GM18951 (cell line): ENCODE measurements around the gene GRIN3B.

Experiments
- POLR2A ChIP-seq: IDR thresholded peaks from 4 replicates; pipeline ENCODE4 v1.6.1; 2011; ENCODE audit warnings: mild to moderate bottlenecking; ENCODE audit not compliant: insufficient read length, insufficient read depth; ENCODE audit errors: extremely low read depth
- in situ Hi-C: fragments of 300-500 bp; cut with MboI; formaldehyde crosslinking; loops from one replicate; pipeline ENCODE4 v1.12.0; 2022; ENCODE audit warnings: low sequenced_read_pairs, mixed read lengths, inconsistent platforms; ENCODE audit not compliant: unreplicated experiment

GRIN3B gene

DNA sequence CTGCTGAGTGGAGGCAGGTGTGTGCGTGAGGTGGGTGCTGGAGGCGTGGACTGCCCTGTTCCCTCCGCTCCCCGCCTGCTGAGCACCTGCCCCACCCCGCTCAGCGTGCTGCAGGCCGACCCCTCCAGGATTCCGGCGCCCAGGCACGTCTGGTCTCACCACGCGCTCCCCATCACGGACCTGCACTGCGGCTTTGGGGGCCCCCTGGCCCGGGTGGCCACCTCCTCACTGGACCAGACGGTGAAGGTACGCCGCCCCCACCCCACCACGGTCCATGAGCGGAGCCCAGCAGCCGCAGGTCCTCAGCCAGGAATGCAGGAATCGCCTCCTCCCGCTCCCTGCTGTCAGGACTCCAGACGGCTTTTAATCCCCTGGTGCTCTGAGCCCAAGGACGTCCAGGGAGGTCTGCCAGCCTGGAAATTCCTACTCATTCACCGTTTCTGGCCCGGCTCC is 10.1 kb upstream of the GRIN3B start:
- TF ChIP-seq POLR2A: no peak
- in situ Hi-C loops: loop anchor here (25.0 kb wide), 1 partner anchor 228 kb away; the partner anchor contains the start of gene MISP

DNA sequence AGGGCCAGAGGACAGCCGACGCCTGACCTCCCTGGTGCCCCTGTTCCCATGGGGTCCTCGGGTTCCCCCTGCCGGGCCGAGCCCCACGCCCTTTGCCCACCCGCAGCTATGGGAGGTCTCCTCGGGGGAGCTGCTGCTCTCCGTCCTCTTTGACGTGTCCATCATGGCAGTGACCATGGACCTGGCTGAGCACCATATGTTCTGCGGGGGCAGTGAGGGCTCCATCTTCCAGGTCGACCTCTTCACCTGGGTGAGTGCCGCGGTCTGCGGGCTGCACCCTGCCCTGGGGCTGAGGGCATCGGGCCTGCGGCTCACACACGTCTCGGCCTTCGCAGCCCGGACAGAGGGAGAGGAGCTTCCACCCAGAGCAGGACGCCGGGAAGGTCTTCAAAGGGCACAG is 9.5 kb upstream of the GRIN3B start:
- no peak for TF ChIP-seq POLR2A
- in situ Hi-C loops: loop anchor here (25.0 kb wide), 1 partner anchor 228 kb away; the partner anchor contains the start of gene MISP

DNA sequence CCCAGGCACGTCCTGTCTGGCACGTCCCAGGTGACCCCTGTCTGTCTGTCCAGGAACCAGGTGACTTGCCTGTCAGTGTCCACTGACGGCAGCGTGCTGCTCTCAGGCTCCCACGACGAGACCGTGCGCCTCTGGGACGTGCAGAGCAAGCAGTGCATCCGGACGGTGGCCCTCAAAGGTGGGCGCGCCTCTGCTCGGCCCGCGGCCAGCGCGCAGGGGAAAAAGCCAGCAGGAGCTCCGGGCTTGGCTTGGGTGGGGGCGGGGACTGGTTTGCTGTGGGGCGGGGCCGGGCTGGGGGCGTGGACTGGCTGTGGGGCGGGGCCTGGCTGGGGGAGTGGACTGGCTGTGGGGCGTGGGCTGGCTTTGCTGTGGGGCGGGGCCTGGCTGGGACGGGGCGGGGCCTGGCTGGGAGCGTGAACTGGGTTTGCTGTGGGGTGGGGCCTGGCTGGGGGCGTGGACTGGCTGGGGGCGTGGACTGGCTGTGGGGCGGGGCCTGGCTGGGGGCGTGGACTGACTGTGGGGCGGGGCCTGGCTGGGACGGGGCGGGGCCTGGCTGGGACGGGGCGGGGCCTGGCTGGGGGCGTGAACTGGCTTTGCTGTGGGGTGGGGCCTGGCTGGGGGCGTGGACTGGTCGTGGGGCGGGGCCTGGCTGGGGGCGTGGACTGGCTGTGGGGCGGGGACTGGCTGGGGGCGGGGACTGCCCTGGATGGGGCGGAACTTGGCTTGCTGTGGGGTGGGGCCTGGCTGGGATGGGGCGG is 8.9 kb upstream of the GRIN3B start:
- no peak for TF ChIP-seq POLR2A
- in situ Hi-C loops: loop anchor here (25.0 kb wide), 1 partner anchor 229 kb away; the partner anchor contains the start of gene MISP

DNA sequence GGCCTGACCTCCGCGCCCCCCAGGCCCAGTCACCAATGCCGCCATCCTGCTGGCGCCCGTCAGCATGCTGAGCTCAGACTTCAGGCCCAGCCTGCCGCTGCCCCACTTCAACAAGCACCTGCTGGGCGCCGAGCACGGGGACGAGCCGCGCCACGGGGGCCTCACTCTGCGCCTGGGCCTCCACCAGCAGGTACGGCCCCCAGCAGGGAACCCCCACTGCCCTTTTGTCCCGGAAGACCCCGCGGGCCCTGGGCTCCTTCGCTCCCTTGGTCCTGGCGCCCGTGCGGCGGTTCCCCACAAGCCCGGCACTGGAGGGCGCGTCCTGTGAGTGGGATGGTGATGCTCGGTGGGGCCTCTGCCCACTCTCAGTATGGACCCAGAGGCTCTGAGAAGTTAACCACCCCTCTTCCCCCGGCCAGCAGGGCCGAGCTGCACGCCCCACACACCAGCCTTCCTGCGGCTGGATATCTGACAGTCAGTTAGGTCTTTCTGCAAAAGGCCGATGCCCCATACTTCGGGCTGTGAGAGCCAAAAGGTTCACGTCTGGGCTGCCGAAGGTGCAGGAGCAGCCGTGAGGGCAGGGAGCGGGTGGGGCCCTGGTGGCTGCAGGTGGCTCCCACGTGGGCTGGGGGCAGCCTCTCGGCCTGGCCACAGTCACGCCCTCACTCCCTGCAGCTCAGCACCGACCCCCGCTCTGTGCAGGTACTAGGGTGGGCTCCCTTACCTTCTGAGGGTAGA is 8.1 kb upstream of the GRIN3B start:
- TF ChIP-seq POLR2A: no peak
- in situ Hi-C loops: loop anchor here (25.0 kb wide), 1 partner anchor 230 kb away; the partner anchor contains the start of gene MISP

DNA sequence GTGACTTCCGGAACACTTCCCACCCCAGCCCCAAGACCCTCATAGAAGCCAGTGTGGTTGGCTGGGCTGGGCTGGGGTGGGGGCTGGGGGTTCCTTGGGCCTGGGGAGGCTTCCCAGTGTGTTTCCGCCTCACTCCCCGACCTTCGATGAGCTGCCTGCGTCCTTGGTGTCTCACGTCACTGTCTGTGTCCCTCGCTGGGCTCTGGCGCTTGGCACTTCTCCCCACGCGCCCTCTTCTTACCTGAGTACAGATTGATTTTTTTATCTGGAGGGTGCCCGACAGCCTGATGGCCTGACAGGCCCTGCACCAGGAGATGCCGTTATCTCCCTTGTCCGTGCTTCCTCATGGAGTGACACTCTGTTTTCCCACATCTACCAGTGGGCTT is 7.6 kb upstream of the GRIN3B start:
- in situ Hi-C loops: loop anchor here (25.0 kb wide), 1 partner anchor 230 kb away; the partner anchor contains the start of gene MISP

DNA sequence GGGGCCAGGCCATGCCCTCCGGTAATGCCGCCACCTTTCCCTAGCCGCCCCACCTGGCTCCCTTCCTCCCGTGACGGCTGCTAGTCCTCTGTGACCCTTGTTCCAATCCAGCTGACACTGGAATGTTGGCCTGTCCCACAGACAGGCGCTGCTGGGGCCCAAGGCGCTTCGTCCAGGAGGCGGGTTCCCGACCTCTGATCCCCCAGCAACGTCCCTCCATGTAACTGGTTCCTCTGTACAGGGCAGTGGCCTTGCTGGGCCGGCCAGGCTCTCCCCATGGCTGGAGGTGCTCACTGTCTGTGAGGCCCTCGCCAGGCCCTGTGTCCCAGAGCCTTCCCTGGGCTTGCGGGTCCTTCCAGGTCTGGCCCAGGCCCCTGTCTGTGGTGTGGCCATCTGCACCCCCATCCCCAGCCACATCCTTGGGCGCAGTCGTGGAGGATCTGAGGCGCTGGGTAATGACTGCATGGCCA is 6.8 kb upstream of the GRIN3B start:
- TF ChIP-seq POLR2A: no peak
- in situ Hi-C loops: loop anchor here (25.0 kb wide), 1 partner anchor 231 kb away; the partner anchor contains the start of gene MISP

More for the DNA sequence above, 7.6 kb upstream of the GRIN3B start:
- no peak for TF ChIP-seq POLR2A

DNA sequence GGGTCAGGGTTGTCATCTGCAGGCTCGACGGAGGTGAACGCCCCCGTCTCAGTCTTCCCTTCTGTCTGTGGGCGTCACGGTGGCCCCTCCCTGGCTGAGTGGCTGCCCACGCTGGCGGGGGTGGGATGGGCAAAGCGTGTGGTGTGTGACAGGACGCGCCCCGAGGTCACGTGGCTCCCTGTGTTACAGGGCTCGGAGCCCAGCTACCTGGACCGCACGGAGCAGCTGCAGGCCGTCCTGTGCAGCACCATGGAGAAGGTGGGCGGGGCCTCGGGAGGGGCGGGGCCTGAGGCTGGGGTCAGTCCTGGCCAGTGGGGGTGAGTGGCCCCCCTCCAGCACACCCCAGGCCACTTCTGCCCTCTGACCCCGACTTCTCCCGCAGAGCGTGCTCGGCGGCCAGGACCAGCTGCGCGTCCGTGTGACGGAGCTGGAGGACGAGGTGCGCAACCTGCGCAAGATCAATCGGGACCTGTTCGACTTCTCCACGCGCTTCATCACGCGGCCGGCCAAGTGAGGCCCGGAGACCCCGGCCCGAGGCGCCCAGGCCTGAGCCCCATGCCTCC is 6.3 kb upstream of the GRIN3B start:
- no peak for TF ChIP-seq POLR2A
- in situ Hi-C loops: loop anchor here (25.0 kb wide), 1 partner anchor 232 kb away; the partner anchor contains the start of gene MISP

DNA sequence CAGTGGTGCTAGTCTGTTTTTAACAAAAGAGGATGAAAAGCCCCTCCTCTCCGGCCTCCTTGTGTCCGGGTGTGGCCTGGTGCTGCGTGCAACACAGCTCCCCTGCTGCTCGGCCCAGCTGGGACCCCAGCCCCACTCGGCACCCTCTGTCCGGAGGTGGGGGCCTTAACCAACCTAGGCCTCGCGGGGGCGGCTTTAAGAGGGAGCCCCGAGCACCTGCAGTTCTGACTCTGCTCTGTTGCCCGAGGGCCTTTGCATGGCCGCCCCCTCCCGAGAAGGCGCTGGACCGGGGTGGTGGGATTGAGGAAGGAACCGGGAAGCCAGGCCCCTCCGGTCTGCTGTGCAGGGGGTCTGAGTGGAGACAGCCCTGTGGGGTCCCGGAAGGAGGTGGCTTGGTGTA is 5.7 kb upstream of the GRIN3B start:
- in situ Hi-C loops: loop anchor here (25.0 kb wide), 1 partner anchor 232 kb away; the partner anchor contains the start of gene MISP
- no peak for TF ChIP-seq POLR2A

DNA sequence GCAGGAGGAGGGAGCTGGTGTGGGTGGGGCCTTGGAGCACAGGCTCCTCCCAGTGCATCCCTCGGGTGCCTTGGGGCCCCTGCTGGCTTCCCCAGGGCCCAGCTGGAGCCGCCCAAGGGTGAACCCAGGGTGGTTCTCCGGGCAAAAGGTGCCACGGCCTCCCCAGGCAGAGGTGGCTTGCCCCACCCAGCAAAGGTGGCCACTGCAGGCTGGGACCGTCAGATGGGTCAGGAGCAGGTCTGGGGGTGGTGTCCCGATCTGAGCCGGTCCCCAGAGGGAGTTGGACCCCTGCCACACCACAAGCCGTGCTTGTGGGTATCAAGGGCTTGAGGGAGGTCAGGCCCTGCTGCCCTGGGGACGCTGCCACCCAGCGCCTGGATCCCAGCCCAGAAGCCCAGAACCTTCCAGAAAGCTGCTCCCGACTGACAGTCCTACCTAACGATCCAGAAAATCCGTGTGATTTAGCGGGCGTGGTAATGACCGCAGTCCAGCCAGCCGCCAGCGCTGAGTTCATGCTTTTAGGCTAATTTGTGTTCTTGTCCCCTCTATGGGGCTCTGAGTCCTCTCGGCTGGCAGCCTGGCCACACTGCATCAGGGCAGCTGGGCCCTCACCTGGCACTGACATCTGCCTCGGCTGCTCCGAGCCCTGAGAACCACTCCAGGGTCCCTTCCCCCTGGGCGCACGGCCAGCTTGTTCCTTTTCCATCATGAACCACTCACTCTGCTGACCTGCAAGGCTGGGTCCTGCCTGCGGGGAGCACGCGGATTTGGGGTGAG is 5.0 kb upstream of the GRIN3B start:
- in situ Hi-C loops: loop anchor here (25.0 kb wide), 1 partner anchor 233 kb away; the partner anchor contains the start of gene MISP
- peak; percentile 17 for TF ChIP-seq POLR2A

DNA sequence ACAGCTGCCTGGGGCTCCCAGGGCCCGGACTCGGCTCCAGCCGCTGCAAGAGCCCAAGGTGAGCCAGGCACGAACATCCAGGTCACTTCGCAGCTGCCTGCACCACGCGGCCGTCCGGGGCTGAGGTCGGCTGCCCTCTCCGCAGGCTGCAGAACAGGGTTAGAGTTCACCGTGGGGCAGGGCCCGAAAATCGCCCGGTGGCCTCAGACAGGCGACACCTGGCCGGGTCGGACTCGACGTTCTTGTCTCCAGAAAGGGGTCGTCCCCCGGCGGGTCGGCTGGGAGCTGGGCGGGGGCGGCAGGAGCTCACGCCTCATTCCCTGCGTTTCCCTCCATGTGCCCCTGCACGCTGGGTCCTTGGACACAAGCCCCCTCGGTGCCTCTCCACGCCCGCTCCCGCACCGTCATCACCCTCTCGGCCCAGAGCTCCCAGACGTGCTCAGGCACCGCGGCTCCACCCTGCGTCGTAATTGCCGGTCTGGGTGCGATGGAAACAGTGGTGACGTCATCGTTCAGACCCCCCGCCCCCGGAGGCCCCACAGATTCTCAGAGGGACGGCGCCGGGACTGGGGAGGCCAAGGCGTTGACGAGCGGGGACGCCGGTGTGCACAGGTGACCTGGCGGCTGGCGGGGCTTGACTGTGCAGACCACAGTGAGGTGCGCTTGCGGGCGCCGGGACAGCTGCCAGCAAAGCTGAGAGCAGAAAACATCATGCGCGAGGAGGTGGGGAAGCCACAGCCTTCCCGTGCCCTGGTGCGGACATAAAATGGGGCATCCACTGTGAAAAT is 4.0 kb upstream of the GRIN3B start:
- in situ Hi-C loops: loop anchor here (25.0 kb wide), 1 partner anchor 234 kb away; the partner anchor contains the start of gene MISP

DNA sequence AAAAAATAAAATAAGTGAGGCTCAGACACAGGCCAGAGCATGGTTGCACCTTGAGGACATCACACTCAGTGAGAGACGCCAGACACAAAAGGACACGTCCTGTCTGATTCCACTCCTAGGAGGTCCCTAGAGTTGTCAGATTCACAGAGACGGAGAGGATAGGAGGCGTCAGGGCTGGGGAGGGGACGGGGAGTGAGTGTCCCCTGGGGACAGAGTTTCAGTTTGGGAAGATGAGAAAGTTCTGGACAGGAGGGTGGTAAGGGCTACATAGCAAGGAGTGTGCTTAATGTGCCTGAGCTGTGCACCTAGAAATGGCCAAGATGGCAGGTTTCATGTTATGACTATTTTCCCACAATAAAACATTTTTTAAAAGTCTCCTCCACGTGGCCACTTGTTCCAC is 2.2 kb upstream of the GRIN3B start:
- TF ChIP-seq POLR2A: no peak

More for the DNA sequence above, 4.0 kb upstream of the GRIN3B start:
- no peak for TF ChIP-seq POLR2A

DNA sequence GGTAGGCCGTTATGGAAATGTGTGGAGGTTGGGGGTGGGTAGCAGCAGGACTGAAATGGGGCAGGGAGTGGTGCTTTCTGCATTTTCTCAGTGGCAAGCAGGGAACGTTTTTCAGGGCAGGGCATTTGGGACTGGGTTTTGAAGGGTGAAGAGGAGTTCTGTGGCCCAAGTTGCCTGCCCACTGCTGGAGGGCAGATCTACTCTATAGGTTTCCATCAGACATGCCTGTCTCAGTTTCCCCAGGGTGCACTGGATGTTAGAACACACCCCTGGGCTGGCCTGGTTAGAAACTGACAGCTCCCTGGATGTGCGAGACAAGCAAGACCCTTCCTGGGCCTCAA is 870 bp upstream of the GRIN3B start:
- in situ Hi-C loops: loop anchor here (25.0 kb wide), 1 partner anchor 237 kb away; the partner anchor contains the start of gene MISP
- TF ChIP-seq POLR2A: no peak

More for the DNA sequence above, 2.2 kb upstream of the GRIN3B start:
- in situ Hi-C loops: loop anchor here (25.0 kb wide), 1 partner anchor 236 kb away; the partner anchor contains the start of gene MISP
